ENCODE measurements around the gene SH3RF2.

- no peak for TF ChIP-seq CTCF (IDR thresholded peaks at IDR 0.05 in 4 of 5, conservative IDR thresholded peaks at IDR 0.05 in 1 of 5)
- TF ChIP-seq POLR2A (IDR thresholded peaks at IDR 0.05), result no peak
Measured at GRCh38 chr5:145906401-145906800, 30.0 kb upstream of the SH3RF2 start.
